ENCODE data around the gene MYRIP.
"Not testable (repeated sequence)": the region's sequence is repeated elsewhere in the genome, so short reads cannot be mapped to it uniquely, and the experiment has no call there.

MYRIP gene

DNA sequence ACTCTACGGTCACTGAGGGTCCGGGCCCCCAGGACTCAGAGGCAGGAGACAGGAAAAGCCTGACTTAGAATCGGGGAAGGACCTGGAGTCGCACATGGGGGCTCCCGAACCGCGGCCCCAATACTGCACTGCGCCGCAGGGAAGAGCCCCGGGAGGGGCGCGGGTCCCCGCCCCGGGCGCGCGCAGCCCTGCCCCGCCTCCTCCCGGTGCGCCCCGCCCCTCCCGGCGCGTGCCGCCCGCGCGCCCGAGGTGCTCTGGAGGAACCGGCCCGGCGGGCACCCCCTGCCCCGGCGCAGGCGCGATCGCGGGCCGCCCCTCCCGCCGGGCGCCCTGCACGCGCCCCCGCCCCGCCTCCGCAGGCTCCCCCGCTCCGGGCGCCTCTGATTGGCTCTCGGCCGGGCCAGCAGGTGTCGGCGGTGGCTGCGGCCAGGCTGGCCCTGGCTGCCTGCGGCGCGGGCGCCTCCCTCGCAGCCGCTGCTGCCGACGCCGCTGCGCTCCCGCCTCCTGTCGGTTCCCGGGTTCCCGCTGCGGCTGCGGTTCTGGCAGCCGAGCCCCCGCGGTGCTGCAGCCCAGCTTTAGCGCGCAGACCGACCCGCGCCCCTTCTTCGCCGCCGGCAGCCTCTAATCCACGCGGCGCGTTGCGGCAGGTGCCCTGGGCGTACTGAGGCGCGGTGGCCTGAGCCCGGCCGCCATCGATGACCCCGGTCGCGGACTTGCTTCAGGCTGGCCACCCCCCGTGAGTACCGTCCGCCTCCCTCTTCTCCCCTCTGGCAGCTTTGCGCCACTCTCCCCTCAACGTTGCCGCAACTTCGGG, at the start of gene MYRIP:
Gene MYRIP (plus strand): TSS at position 429 of the 814 bp plus-strand sequence. CDS start 91,208 bp downstream, outside the sequence.
- DNase-seq, result no peak

GRCh38 chr3:39760325-39760724, 49.1 kb upstream of the MYRIP start:
- DNase-seq, result no peak

- no peak for DNase-seq
Measured at GRCh38 chr3:39762537-39763070, 46.8 kb upstream of the MYRIP start.

DNA sequence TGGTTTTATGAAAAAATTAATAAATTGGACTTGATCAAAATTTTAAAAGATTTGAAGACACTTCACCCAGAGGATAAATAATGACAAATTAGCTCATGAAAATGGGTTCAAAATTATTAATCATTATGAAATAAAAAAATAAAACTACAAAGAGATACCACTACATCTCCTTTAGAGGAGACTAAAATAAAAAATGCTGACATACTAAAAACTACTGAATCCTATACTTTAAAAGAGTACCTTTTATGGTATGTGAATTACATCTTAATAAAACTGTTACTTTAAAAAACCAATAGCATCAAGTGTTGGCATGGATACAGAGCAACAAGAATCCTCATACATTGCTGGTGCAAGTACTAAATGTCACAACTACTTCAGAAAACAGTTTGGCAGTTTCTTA, 46.0 kb upstream of the MYRIP start:
- no peak for DNase-seq

- DNase-seq, result no peak
Measured at GRCh38 chr3:39765575-39765974, 43.8 kb upstream of the MYRIP start.

DNA sequence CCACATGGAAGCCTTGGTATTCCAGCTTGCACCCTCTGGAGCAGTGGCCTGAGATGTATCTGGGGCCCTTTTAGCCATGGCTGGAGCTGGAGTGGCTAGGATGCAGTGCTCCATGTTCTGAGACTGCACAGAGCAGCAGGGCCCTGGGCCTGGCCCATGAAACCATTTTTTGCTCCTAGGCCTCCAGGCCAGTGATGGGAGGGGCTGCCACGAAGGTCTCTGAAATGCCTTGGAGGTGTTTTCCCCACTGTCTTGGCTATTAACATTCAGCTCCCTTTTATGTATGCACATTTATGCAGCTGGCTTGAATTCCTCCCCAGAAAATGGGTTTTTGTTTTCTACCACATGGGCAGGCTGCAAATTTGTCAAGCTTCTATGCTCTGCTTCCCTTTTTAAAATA, 43.0 kb upstream of the MYRIP start:
- no peak for DNase-seq

DNA sequence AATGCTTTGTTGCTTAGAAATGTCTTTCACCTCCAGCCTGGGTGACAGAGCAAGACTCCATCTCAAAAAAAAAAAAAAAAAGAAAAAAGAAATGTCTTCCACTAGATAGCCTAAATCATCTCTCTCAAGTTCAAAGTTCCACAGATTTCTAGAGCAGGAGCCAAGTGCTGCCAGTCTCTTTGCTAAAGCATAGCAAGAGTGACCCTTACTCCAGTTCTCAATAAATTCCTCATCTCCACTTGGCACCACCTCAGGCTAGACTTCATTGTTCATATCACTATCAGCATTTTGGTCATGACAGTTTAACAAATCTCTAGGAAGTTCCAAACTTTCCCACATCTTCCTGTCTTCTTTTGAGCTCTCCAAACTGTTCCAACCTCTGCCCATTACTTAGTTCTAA, 42.5 kb upstream of the MYRIP start:
- not testable (repeated sequence) for DNase-seq

- not testable (repeated sequence) for DNase-seq
Measured at GRCh38 chr3:39778168-39778567, 31.2 kb upstream of the MYRIP start.

- DNase-seq, result no peak
Measured at GRCh38 chr3:39779511-39780230, 29.7 kb upstream of the MYRIP start.

DNA sequence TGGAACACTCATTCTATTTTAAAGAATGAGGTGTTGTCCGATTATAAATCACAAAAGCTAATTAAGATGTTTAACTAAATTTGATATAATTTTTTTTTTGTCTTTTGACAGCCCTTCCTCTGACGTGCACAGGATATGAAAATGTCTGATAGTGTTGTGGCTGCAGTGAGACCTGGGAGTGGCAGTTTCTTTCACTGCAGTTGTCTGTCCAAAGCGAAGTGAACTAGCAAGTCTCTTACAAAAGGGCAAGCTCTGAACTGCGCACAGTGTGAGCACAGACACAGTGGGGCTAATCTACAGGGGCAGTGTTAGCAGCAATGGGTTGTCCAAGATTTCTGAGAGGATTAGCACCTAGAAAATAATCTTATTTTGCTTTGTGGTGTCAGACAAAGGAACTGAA, 29.1 kb upstream of the MYRIP start:
- no peak for DNase-seq

DNA sequence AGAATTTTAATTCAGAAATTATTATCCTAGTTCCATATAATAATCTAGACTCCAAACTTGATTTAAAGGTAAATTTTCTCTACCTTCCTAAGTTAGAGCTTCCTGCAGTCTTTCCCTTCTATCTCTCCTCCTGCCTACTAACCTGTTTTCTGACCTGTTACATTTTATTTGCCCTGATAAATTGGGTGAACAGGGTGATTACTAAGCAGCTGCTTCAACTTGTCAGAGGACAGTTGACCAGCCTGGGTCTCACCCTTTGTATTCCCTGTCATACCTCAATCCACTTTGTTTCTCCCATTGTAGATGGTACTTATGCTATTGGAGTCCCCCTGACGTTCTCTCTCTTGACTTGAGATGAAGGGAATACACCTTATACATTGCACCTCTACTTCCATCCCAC, 28.4 kb upstream of the MYRIP start:
- no peak for DNase-seq

DNA sequence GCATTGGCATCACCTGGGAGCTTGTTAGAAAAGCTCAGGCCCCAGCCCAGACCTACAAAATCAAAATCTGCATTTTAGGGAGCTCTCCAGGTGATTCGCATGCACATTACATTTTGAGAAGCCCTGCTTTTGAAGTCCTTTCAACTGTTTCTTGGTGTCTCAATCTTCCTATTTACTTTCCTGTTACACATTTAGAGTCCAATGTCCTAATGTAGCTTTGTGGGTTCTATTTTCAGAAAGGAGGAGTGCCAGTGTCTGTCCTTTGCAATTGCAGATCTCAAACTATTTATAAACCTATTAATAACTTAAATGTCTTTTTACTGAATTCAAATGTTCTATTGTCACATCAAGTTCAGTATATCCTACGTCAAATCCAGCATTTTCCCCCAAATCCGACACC, 27.8 kb upstream of the MYRIP start:
- no peak for DNase-seq

DNA sequence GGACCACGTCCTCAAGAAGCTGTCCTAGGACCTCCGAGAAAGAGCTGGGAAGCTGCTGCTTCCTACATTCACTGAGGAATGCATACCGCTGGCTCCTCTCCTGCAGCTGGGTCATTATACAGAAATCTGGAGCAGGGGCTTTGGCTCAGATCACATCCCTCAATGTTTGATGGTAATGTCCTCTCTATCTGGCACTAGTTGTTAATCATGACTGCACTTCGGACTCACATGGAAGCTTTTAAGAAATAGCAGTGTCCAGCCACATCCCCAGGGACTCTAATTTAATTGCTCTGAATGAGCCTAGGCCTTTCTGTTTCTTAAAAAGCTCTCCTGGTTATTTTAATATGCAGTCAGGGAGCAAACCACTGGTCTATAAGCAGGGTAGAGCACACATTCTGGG, 25.7 kb upstream of the MYRIP start:
- DNase-seq, result no peak

DNA sequence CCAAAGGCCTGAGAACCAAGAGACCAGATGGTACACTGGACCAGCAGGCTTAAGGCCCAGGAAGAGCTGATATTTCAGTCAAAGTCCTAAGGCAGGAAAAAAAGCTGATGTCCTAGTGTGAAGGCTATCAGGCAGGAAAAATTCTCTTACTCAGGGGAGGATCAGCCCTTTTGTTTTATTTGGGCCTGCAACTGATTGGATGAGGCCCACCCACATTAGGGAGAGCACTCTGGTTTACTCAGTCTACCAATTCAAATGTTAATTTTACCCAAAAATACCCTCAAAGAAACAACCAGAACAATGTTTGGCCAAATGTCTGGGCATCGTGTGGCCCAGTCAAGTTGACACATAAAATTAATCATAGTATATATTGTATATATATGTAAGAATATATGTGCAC, 24.5 kb upstream of the MYRIP start:
- DNase-seq, result no peak

DNA sequence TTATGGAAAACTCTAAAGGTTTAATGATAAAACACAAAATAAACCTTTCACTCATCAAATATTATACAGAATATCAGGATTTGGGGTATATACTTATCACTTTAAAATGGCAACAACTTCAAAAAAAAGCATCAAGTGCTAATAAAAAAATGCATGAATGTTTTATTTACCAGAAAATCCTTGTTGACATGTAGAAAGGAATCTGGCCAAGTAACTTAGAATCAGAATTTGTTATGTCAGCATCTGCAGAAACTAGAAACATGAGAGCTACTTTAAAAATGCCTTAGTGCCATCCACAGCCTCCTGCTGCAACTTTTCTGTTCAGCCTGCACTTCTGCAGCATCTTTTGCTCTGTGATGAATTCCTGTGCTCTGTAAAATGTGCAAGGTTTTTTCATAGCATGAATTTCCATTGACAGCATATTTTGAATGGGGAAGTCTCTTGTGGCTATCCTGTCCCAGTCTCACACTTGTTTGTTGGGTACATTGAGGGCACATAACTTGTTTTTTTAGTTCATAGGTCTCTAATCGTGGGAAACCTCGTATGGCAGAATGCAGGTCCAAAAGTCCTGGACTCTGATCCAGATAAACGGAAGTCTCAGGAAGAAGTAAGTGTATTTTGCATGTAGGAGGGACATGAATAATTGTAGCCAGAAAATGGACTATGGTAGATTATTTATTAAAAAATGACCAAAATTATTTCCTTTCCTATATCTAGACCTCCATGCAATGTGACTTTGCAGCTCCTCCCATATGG, 21.1 kb upstream of the MYRIP start:
- no peak for DNase-seq

- DNase-seq, result no peak
Measured at GRCh38 chr3:39791603-39792002, 17.8 kb upstream of the MYRIP start.

- no peak for DNase-seq
Measured at GRCh38 chr3:39794880-39795279, 14.5 kb upstream of the MYRIP start.

DNA sequence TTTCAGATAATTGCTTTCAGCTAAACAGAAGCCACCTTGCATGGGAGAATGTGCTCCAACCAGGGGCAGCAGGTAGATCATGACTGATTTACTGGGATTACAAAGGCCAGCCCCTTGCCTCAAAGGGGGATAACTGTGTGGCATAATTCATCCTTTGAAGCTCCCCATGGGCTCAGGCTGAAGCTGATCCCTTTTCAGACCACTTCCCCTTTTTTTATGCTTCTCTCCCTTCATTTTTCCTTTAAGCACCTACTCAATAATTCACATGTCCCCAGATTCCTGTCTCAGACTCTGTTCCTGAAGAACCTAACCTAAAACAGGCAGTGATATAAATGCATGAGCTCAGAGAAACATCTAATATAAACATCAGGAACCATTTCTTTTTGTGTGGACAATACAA, 8.2 kb upstream of the MYRIP start:
- DNase-seq, result no peak

DNA sequence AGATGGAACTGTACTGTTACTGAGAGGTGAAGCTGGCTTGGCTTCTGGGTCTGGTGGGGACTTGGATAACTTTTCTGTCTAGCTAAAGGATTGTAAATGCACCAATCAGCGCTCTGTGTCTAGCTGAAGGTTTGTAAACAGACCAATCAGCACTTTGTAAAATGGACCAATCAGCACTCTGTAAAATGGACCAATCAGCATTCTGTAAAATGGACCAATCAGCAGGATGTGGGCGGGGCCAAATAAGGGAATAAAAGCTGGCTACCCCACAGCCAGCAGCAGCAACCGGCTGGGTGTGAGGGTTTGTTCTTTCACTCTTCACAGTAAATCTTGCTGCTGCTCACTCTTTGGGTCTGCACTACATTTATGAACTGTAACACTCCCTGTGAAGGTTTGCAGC, 6.9 kb upstream of the MYRIP start:
- DNase-seq, result not testable (repeated sequence)

- no peak for DNase-seq
Measured at GRCh38 chr3:39803956-39804355, 5.5 kb upstream of the MYRIP start.

DNA sequence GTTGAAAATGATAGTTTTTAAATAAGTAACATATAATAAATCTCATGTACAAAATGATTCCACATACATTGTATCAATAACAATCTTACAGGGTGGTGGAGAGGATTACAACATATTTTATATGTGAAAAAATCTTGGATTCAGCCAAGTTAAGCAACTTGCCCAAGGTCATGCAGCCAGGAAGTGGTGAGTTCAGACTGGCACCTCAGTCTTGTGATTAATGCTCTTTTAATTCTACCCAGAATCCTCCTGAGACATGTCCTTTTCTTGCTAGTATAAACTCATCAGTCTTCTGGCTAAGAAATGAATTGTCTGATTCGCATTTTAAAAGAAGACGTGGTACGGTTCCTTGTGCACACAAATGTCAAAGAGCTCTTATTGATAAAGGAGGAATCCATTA, 4.5 kb upstream of the MYRIP start:
- no peak for DNase-seq

DNA sequence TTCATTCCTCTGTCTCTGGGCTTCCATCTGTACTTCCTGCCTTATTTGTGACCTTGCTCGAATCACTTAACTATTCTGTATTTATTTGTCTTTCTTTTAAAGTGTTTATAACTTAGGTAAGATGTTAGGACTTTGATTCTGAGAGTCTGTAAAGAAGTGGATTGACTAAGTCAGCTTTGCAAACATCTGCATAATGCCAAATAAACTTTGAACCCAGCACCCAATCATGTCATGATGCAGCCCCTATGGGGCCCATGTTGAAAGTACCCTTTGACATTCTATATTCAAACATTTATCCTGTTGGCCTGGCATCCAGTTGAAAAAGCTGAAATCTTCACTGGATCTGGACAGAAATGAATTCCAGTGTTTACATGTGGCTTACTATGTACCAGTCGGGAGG, 3.8 kb upstream of the MYRIP start:
- no peak for DNase-seq

DNA sequence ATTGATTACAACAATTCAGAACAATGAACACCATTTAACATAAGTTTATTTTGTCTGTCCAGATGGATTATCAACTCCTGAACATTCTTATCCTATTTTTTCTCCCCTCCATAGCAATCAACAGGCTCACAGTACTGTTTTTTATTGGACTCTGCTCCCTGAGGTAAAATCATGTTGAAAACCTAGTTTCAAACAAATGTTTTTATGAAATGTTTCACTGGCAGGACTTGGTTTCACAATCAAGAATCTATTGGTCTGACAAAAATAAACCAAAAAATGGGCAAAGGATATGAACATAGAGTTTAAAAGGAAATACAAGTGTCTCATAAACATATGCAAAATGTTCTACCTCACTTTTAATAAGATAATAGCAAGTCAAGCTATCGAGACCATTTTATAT, 2.6 kb upstream of the MYRIP start:
- no peak for DNase-seq
